ENCODE data around the gene CNN1.

The CNN1 gene

DNA sequence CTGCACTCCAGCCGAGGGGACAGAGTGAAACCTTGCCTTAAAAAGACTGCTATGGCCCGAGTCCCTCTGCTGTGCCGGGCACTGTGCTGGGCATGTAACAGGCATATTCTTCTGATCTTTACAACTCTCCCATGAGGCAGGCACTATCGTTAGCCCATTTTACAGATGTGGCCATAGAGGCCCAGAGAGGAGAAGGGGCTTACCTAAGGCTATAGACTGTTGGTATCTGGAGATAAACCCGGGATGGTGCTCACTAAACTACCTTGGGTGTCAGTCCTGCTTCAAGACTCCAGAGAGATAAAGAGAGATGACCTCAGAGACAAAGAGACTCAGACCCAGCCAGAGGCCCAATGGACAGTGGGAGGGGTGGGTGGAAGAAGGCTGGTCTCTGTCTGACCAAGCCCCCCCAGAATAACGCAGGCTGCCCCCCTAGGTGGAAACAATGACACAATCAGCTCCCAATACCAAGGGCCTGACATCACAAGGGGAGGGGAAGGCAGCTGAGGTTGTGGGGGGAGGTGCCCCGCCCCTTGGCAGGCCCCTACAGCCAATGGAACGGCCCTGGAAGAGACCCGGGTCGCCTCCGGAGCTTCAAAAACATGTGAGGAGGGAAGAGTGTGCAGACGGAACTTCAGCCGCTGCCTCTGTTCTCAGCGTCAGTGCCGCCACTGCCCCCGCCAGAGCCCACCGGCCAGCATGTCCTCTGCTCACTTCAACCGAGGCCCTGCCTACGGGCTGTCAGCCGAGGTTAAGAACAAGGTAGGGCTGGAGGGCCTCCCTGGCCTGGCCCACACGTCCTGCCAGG lies at the start of gene CNN1:
CNN1 (plus strand) TSS at position 620 of the 805 bp plus-strand sequence; CDS start at position 697, 77 bp downstream.
- no peak for DNase-seq

DNA sequence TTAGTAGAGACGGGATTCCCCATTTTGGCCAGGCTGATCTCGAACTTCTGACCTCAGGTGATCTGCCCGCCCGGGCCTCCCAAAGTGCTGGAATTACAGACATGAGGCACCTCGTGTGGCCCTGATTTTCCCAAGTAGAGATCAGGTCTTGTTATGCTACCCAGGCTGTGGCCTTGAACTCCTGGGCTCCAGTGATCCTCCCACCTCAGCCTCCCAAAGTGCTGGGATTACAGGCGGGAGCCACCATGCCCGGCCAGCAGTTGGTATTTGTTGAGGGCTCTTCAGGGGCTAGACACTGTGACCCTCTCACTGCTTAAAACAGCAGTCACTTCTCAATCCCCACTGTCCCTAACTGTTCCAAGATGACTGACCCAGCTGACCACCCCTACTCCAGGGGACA lies 49.3 kb upstream of the CNN1 start:
- DNase-seq: no peak

DNA sequence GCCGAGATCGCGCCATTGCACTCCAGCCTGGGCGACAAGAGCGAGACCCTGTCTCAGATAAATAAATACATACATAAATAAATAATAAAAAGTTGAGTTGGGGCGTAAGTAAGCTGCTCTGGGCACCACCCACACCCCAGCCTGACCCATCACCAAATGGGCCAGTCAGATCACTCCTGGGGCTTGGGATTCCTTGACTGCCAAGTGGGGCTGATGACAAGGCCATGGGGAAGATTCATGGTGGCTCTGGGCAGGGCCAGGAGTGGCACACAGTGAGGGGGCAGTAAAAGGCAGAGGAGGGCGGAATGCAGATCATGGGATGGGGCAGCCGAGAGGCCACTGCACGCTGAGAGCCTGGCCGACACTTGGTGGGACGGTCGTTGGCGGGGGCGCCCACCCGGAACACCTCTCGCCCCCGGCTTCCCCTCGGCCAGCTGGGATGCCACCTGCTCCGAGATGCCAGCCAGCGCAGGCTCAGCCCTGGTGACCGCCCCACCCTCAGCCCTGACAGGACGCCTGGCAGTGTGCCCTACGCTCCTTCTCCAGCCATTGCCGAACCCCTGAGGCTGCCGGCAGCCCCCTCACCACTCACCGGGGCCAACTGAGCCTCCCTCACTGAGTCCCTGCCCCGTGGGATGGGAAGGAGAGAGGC lies 43.9 kb upstream of the CNN1 start:
- DNase-seq: no peak

DNA sequence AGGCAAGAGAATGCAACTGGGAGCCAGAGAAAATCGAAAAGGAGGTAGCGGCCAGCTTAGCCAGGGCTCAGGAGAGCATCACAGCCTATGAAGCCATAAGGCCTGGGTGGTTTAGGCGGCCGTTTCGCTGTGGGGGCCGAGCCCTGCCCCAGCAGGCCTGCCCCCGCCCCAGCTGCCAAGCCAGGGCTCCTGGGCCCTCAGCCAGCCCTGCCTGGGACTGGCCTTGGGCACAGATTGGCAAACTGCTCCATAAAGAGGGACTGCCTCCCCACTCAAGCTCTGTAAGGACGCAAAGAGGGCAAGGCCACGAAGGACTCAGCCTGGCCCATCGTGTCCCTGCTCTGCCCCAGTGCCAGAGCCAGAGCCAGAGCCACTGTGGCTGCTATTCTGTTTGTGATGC lies 43.2 kb upstream of the CNN1 start:
- DNase-seq: no peak

DNA sequence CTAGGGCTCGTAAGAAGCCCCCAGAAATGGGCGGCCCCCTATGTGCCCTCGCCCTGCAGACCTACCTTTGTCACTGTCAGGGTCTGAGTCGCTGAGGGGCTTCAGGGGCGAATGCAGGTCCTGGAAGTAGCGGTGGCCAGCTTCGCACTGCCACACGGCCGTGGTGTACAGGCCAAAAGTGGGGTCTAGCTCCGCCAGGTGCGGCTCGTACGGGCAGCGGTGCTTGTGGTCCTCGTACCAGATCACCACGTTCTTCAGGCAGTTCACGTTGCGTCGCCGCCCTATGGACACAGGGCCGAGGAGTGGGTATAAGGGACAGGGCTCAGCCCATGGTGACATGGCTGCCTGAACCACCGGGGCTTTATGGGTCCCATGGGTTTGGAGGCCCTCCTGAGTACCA lies 42.8 kb upstream of the CNN1 start:
- DNase-seq: no peak

DNA sequence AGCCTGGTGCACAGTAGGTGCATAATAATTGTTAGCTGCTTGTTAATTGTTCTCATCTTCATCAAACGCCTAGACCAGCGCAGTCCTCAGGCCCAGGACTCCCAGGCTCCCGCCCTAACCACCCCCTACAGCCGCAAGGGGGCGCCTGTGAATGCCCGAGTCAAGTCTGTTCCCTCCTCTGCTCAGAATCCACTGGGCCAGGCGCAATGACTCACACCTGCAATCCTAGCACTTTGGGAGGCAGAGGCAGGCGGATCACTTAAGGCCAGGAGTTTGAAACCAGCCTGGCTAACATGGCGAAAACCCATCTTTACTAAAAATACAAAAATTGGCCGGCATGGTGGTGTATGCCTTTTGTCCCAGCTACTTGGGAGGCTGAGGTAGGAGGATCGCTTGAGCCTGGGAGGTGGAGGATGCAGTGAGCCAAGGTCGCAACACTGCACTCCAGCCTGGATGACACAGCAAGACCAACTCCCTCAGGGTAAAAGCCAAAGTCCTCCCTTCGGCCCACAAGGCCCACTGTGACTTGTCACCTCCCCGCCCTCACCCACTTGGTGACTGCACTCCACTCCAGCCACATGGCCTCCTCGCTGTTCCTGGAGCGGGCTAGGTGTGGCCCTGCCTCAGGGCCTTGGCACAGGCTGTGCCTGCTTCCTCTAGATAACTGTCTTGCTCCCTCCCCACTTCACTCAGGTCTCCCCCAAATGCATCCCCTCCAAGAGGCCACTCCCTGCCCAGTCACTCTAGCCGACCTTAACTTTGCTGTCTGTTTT lies 42.1 kb upstream of the CNN1 start:
- no peak for DNase-seq

DNA sequence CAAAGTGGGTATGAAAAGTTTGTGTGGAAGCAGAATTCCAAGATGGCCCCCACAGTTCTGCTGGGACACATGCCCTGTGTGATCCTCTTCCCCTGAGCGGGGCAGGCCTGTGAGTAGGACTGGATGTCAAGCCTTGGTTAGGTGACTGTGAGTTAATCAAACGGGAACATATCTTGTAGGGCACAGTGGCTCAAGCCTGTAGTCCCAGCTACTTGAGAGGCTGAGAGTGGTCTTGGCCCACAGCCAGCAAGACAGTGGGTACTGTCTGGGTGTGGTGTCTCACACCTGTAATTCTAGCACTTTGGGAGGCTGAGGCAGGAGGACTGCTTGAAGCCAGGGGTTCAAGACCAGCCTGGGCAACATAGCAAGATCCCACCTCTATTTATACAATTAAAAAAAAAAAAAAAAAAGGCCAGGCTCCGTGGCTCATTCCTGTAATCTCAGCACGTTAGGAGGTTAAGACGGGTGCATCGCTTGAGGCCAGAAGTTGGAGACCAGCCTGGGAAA lies 39.4 kb upstream of the CNN1 start:
- DNase-seq: no peak

DNA sequence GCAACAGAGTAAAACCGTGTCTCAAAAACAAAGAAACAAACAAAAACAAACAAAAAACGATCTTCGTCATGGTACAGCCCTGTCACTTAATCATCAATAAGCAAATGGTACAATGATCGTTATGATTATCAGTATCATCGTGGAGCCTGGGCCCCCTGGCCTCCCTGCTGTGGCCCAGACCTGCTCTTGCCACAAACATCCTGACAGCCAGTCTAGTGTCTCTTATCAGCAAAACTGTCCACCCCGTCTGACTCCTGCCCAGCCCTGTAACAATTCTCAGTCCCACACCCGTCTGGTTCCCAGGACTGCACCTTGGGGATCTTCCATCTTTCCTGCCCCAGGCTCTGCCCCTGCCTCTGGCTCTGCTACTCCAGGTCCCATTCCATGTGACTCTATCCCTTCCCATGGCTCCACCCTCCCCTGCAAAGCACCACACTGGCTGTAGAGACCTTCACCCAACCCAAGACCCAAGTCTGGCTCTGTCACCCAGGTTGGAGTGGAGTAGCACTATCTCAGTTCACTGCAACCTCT lies 38.7 kb upstream of the CNN1 start:
- no peak for DNase-seq

DNA sequence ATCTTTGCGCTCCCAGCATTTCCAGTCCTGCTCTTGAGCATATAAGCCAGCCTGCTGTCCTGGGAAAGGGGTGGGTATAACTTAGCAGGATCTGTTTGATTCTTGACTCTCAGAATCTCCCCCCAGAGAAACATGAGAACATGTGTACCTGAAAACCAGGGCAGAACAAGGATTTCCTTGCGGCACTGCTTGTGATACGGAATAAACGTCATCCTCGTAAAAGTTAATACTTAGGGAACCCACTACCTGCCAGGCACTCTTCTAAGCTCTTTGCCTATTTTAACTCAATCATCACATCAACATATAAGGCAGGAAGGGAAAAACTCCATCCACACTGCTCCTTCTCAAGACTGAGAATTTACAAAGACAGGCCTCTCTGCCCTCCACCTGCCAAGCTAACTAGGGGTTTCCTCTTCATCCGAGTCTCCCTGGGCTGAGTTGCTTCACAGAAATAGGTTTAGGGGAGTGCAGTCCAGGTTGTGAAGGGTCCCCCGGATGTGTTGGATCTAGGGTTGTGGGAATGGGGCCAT lies 34.1 kb upstream of the CNN1 start:
- no peak for DNase-seq

DNA sequence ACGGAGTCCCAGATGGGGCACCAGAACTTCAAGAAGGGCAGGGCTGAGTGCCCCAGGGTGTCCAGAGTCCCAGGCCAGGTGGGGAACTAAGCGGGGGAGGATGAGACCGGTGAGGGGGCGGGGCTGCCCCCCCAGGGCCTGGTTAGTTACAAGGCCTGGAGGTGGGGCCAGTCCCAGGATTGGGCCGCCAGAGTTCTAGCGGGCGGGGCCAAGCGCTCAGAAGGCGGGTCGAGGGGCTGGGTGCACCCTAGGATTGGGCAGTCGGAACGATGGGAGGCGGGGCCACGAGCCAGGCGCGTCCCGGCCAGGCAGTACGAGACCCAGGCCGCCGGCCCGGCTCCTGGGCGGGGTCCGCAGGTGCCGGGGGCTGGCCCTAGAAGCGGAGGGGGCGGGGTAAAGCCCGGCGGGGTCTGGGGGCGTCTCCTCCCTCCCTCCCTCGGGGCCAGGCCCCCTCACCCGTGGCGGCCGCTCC lies 33.6 kb upstream of the CNN1 start:
- peak; percentile 94 for DNase-seq

DNA sequence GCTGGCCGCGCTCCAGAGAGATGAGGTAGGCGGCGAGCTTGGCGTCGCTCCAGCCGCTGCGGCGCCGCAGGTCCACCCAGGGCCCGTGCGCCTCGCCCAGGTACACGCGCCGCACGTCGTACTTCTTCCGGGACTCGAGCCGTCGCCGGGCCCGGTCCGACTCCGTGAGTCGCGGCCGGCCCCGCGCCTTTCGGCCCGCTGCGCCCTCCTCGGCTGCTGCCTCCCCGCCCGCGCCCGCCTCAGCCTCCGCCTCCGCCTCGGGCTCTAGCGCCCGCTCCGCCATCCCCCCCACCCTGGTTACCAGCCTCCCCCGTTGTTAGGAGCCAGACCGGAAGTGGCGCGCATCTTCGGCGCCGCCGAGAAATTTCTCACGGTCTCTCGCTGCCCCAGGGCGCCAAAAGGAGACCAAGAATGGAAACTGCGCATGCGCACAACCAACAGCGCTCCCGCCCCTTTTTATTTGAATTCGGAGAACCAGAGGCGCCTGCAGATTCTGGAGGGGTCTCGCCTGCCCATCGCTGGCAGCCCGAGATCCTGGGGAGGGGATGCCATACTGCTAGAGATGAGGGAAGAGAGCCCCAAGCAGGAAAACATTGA lies 33.0 kb upstream of the CNN1 start, which contains the start of gene ZNF653:
ZNF653 (minus strand) TSS at position 336 of the 597 bp plus-strand sequence; CDS start at position 283, 53 bp downstream.
- peak; percentile 93 for DNase-seq

DNA sequence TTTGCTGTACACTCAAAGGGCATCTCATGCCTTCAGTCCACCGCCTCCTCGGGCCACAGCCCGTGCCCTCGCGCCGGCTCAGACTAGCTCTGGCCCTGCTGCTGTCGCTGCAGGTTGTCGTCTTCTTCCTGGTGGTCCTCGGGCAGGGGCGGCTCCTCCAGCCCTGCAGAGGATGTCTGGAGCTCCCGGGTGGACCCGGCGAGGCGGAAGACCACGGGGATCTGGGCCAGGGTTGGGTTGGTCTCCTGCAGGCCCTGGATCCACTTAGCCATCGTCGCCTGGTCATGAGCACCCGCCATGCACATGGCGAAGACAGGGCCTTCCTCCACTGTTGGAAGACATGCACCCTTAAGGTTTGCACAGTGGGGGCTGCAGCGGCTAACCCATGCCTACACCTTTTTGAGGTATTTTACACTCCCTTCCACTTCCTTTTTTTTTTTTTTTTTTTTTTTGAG lies 32.5 kb upstream of the CNN1 start:
- no peak for DNase-seq

DNA sequence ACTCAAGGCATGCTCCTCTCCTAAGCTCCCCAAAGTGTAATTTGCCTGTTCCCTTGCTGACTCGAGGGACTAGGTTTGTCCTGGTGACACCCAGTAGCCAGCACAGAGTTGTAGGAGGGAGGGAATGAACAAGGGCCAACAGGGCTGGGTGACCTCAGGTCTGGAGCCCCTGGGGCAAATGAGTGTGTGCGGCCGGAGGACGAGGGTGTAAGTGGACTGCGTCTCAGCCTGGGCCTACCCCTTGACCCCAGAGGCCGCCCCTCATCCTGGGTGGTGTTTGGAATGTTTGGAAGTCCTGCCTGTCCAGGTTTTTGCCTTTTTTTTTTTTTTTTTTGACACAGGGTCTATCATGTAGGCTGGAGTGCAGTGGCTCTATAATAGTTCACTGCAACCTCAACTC lies 31.7 kb upstream of the CNN1 start:
- no peak for DNase-seq

DNA sequence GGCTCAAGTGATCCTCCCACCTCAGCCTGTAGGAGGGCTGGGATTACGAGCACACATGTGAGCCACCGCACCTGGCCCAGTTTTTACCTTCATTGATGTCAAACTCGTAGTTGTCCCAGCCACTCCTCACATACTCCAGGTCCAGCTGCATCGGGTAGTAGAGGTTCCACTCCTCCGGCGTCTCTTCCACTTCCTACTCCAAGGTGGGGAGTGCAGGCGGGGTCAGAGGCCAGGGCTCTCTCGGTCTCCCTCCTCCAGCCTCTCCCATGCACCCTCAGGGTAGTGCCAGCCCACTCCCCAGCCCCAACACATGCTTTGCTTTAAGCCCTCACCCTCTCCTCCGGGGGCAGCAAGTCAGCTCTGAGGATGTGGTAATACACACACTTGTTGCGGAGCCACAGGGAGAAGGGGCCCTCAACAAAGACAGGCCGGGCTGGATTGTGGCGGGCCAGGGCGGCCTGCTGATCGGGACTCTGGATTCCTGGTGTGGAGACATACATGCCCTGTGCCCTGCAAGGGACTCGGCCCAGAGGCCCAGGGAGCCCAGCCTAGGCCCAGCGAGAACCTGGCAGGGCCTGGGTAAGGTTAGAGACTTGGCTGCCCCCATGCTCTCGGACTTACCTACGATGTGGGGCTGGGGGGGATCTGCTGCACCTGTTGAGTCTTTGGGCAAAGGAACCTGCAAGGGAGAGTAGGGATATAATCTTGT lies 31.1 kb upstream of the CNN1 start:
- DNase-seq: no peak

DNA sequence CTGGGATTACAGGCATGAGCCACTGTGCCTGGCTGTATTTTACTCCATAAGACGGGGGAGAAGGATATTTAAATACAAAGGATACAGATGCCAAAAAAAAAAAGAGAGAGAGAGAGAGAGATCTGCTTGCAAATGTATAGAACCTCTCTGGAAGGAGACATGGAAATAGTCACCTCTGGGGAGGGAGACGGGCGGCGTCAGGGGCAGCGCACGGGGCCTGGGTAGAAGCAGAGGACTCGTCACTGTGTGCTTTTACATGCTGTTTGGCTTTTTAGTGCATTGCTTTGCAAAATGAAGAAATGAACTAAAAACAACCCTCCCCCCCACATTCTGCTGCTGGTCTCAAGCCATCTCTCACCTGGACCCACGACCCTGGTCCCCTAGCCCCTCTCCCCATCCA lies 28.2 kb upstream of the CNN1 start:
- DNase-seq: no peak

DNA sequence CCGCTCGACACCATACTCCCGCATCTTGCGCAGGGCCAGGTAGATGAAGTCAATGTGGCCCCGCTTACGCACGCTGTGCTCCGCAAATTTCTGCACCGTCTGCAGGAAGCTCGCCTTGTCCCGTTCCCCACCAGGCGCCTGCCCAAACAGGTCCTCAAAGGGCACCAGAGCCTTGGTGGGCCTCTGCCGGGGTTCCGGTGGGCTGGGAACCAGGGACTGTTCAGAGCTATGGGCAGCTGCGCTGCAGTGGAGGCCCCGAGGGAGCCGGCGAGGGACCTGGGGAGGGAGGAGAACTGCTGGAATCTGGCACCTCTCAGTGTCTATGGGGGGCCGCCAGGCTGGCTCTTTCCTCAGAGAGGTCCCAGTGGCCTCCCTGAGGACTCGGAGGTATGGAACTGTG lies 24.7 kb upstream of the CNN1 start:
- DNase-seq: no peak

DNA sequence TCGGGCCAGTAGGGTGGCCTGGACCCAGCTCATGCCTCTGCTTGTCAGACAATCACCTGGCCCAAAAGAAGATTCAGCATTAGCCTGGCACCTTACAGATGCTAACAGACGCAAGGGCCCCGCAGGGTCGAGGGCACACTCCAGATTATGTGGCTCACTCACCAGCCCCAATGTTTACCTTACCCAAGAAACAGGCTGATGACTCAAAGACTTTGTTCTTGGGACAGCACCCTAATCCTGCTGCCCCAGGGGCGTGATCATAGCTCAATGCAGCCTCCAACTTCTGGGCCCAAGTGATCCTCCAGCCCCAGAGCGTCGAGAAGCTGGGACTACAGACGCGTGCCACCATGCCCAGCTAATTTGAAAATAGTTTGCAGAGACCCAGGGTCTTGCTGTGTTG lies 19.5 kb upstream of the CNN1 start:
- no peak for DNase-seq

DNA sequence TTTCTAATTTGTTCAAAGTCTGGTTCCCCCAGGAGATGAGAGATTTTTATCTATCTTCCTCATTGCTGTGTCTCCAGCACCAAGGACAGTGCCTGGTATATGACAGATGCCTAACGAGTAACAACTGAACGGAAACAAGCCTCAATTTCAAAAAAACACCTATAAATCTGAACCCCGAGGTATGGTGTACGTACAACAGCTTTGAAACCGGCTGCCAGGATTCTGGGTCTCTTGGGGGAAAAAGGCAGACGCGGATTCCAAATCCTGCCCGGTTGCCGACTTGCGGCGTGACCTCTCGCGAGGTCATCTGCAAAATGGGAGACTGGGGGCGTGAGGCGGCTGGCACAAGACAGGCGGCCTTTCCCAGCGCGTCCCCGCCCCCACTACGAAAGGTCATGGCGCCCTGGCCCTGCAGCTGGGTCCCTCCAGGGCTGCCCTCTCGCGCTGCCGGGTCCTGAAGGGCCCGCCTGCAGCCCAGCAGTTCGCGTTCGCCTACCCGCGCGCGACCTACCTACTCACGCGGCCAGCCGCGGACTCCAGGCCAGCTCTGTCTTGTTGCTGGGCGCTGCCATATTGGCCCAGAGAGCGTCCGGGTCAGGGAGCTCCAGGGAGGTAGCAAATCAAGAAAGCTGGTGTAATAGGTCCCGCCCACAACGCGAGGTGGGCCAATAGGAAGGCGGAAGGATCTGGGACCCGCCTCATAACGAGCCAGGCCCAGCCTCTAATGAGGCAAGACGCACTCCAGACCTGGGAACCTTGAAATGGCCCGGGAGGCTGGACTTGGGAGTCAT lies 9.9 kb upstream of the CNN1 start, which contains the start of gene ECSIT:
ECSIT (minus strand) TSS at position 584 of the 791 bp plus-strand sequence. CDS start 9,964 bp downstream, outside the sequence.
- DNase-seq: peak; percentile 99

DNA sequence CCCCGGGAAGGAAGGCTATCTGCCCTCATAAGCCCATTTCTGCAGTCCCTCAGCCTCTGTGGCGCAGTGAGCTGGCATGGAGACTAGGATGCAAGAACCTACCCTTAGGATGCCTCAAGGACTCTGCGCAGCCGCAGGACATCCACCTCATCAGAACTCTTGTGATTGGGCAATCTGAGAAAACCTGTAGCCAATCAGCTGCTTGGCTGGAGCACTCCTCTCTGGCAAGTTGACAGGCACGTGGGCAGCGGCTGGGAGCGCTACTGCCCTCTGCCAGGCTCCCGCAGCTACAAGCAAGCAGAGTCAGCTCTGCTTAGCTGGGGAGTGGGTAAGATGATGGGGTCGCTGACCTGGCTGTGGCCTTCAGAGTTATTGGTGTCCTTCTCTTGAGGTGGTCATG lies 8.2 kb upstream of the CNN1 start:
- DNase-seq: no peak

DNA sequence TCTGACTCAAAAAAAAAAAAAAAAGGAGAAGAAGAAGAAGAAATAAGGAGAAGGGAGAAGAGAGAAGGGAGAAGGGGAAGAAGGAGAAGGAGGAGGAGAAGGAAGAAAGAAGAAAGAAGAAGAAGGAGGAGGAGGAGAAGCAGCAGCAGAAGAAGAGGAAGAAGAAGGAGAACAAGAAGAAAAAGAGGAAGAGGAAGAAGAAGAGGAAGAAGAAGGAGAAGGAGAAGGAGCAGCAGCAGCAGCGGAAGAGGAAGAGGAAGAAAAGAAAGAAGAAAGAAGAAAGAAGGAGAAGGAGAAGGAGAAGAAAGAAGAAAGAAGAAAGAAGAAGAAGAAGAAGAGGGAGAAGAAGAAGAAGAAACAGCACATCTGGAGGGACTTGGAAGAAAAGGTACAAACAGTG lies 4.1 kb upstream of the CNN1 start:
- DNase-seq: no peak

DNA sequence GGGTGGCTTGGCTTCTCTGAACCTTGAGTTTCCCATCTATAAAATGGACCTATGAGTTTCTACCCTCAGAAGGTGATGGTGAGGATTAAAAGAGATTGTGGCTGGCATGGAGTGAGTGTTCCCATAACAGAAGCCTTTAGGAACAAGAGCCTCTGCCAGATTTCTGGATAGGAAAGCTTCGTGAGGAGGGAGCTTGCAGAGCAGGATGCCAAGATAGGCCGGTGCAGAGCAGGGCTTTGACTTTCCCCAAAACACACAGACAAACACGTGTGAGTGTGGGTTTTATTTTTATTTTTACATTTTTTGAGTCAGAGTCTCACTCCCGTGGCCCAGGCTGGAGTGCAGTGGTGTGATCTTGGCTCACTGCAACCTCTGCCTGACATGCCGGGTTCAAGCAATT lies 3.7 kb upstream of the CNN1 start:
- DNase-seq: no peak
